BLaER1 treated with 17β-estradiol and CSF1 and Interleukin-3, amounts not matched to agents 10 nM and 100 nM (cell line): ENCODE results near the gene TCF4.

Experiments
- H3K27ac ChIP-seq, 11 experiments: shearing (Covaris generic); formaldehyde crosslinking; 2 replicates each; pipeline ENCODE4 v1.8.1; 2022
- H3K27me3 ChIP-seq, 11 experiments: shearing (Covaris generic); formaldehyde crosslinking; 2 replicates each; pipeline ENCODE4 v1.8.1; 2022
- H3K36me3 ChIP-seq, 11 experiments: shearing (Covaris generic); formaldehyde crosslinking; 2 replicates each; pipeline ENCODE4 v1.8.1; 2022
- H3K4me1 ChIP-seq, 10 experiments: shearing (Covaris generic); formaldehyde crosslinking; 2 replicates each; pipeline ENCODE4 v1.8.1; 2022
- H3K4me2 ChIP-seq, 11 experiments: shearing (Covaris generic); formaldehyde crosslinking; 2 replicates each; pipeline ENCODE4 v1.8.1; 2022
- H3K4me3 ChIP-seq, 10 experiments: shearing (Covaris generic); formaldehyde crosslinking; 2 replicates each; pipeline ENCODE4 v1.8.1; 2022
- H3K9ac ChIP-seq, 11 experiments: shearing (Covaris generic); formaldehyde crosslinking; 2 replicates each; pipeline ENCODE4 v1.8.1; 2022
- H3K9me3 ChIP-seq, 11 experiments: shearing (Covaris generic); formaldehyde crosslinking; replicated peaks in 1 of 11; 2 replicates each; pipeline ENCODE4 v1.8.1; 2022
- H4K20me1 ChIP-seq, 11 experiments: shearing (Covaris generic); formaldehyde crosslinking; 2 replicates each; pipeline ENCODE4 v1.8.1; 2022
- Cebpa-rat ChIP-seq, 11 experiments: shearing (Covaris generic); IDR thresholded peaks; 2 replicates each; pipeline ENCODE4 v1.8.1; 2022

Gene TCF4

GRCh38 chr18:55296115-55296514 lies 291.9 kb downstream of the TCF4 start:
- Histone ChIP-seq H3K9ac (no peak overlapping the region), H4K20me1 (peaks cover 48 to 100% (median 96%) of the 10 kb centered on the region in 11 experiments), H3K36me3 (peaks cover 39 to 73% (median 61%) of the 10 kb centered on the region in 11 experiments), H3K4me1 (peaks cover 0 to 17% (median 0%) of the 10 kb centered on the region in 10 experiments; a peak in 2 of 20 replicates), H3K4me2 (no peak overlapping the region), H3K27ac (no peak overlapping the region), H3K27me3 (no peaks in the 10 kb centered on the region), H3K4me3 (no peak overlapping the region), H3K9me3 (no peaks in the 10 kb centered on the region)
- TF ChIP-seq Cebpa-rat (IDR thresholded peaks at IDR 0.05): no peak

- no peak overlapping the region for H3K4me2 ChIP-seq
- H3K36me3 ChIP-seq: peaks cover 28 to 84% (median 73%) of the 10 kb centered on the region in 11 experiments
- H3K9me3 ChIP-seq: no peaks in the 10 kb centered on the region
- H3K4me3 ChIP-seq: no peak overlapping the region
- no peak overlapping the region for H3K9ac ChIP-seq
- no peak overlapping the region for H3K27ac ChIP-seq
- TF ChIP-seq Cebpa-rat (IDR thresholded peaks at IDR 0.05): no peak
- H3K4me1 ChIP-seq: peaks cover 0 to 17% (median 0%) of the 10 kb centered on the region in 10 experiments; a peak in 2 of 20 replicates
- peaks cover 58 to 100% (median 97%) of the 10 kb centered on the region in 11 experiments for H4K20me1 ChIP-seq
- no peaks in the 10 kb centered on the region for H3K27me3 ChIP-seq
Observed at GRCh38 chr18:55290898-55291297, 297.1 kb downstream of the TCF4 start.

GRCh38 chr18:55289775-55290174 lies 298.2 kb downstream of the TCF4 start:
- peaks cover 57 to 100% (median 97%) of the 10 kb centered on the region in 11 experiments; a peak in 21 of 22 replicates for H4K20me1 ChIP-seq
- peaks cover 0 to 17% (median 0%) of the 10 kb centered on the region in 10 experiments; a peak in 2 of 20 replicates for H3K4me1 ChIP-seq
- no peaks in the 10 kb centered on the region for H3K9me3 ChIP-seq
- no peak overlapping the region for H3K9ac ChIP-seq
- no peak overlapping the region for H3K4me2 ChIP-seq
- no peak overlapping the region for H3K4me3 ChIP-seq
- TF ChIP-seq Cebpa-rat (IDR thresholded peaks at IDR 0.05): no peak
- no peaks in the 10 kb centered on the region for H3K27me3 ChIP-seq
- H3K36me3 ChIP-seq: peaks cover 16 to 84% (median 73%) of the 10 kb centered on the region in 11 experiments
- no peak overlapping the region for H3K27ac ChIP-seq

- Histone ChIP-seq H4K20me1 (peaks cover 57 to 100% (median 97%) of the 10 kb centered on the region in 11 experiments), H3K27ac (no peak overlapping the region)
- TF ChIP-seq Cebpa-rat (IDR thresholded peaks at IDR 0.05): no peak
Observed at GRCh38 chr18:55289048-55289447, 298.9 kb downstream of the TCF4 start.

GRCh38 chr18:55287935-55288868 lies 299.8 kb downstream of the TCF4 start:
- no peaks in the 10 kb centered on the region for H3K9me3 ChIP-seq
- H3K36me3 ChIP-seq: peaks cover 14 to 84% (median 75%) of the 10 kb centered on the region in 11 experiments
- H3K4me2 ChIP-seq: no peak overlapping the region
- TF ChIP-seq Cebpa-rat (IDR thresholded peaks at IDR 0.05): no peak
- no peak overlapping the region for H3K9ac ChIP-seq
- H3K4me3 ChIP-seq: no peak overlapping the region
- H3K4me1 ChIP-seq: peaks cover 0 to 16% (median 0%) of the 10 kb centered on the region in 10 experiments; a peak in 2 of 20 replicates
- H3K27ac ChIP-seq: no peak overlapping the region
- no peaks in the 10 kb centered on the region for H3K27me3 ChIP-seq
- peaks cover 57 to 100% (median 97%) of the 10 kb centered on the region in 11 experiments for H4K20me1 ChIP-seq

More at GRCh38 chr18:55289048-55289447, 298.9 kb downstream of the TCF4 start:
- Histone ChIP-seq H3K4me2 (no peak overlapping the region), H3K9me3 (no peaks in the 10 kb centered on the region), H3K4me3 (no peak overlapping the region), H3K9ac (no peak overlapping the region), H3K4me1 (peaks cover 0 to 17% (median 0%) of the 10 kb centered on the region in 10 experiments; a peak in 2 of 20 replicates), H3K27me3 (no peaks in the 10 kb centered on the region), H3K36me3 (peaks cover 10 to 84% (median 73%) of the 10 kb centered on the region in 11 experiments)

GRCh38 chr18:55287149-55287806 lies 300.7 kb downstream of the TCF4 start:
- Histone ChIP-seq H3K4me1 (peaks cover 0 to 11% (median 0%) of the 10 kb centered on the region in 10 experiments; a peak in 2 of 20 replicates), H3K9ac (no peak overlapping the region), H3K9me3 (no peaks in the 10 kb centered on the region), H3K4me2 (no peak overlapping the region), H3K36me3 (peaks cover 12 to 85% (median 70%) of the 10 kb centered on the region in 11 experiments), H4K20me1 (peaks cover 56 to 100% (median 95%) of the 10 kb centered on the region in 11 experiments), H3K27ac (no peak overlapping the region), H3K27me3 (no peaks in the 10 kb centered on the region), H3K4me3 (no peak overlapping the region)
- no peak for TF ChIP-seq Cebpa-rat (IDR thresholded peaks at IDR 0.05)

- no peak for TF ChIP-seq Cebpa-rat (IDR thresholded peaks at IDR 0.05)
- H3K9me3 ChIP-seq: no peaks in the 10 kb centered on the region
- no peak overlapping the region for H3K4me2 ChIP-seq
- H3K27ac ChIP-seq: no peak overlapping the region
- peaks cover 53 to 98% (median 88%) of the 10 kb centered on the region in 11 experiments for H4K20me1 ChIP-seq
- H3K4me1 ChIP-seq: peaks cover 0 to 8% (median 0%) of the 10 kb centered on the region in 10 experiments; a peak in 2 of 20 replicates
- no peaks in the 10 kb centered on the region for H3K27me3 ChIP-seq
- no peak overlapping the region for H3K4me3 ChIP-seq
- H3K36me3 ChIP-seq: peaks cover 12 to 77% (median 61%) of the 10 kb centered on the region in 11 experiments
- no peak overlapping the region for H3K9ac ChIP-seq
Observed at GRCh38 chr18:55286257-55286825, 301.7 kb downstream of the TCF4 start.

GRCh38 chr18:55284614-55285013 lies 303.4 kb downstream of the TCF4 start:
- peaks cover 39 to 98% (median 87%) of the 10 kb centered on the region in 11 experiments for H4K20me1 ChIP-seq
- H3K9me3 ChIP-seq: no peaks in the 10 kb centered on the region
- H3K27me3 ChIP-seq: no peaks in the 10 kb centered on the region
- no peak overlapping the region for H3K27ac ChIP-seq
- H3K4me3 ChIP-seq: no peak overlapping the region
- peaks cover 18 to 82% (median 60%) of the 10 kb centered on the region in 11 experiments for H3K36me3 ChIP-seq
- TF ChIP-seq Cebpa-rat (IDR thresholded peaks at IDR 0.05): no peak
- no peak overlapping the region for H3K9ac ChIP-seq
- H3K4me1 ChIP-seq: peaks cover 0 to 15% (median 0%) of the 10 kb centered on the region in 10 experiments; a peak in 3 of 20 replicates
- no peak overlapping the region for H3K4me2 ChIP-seq
